HG03457 (cell line): ENCODE results near the gene CYP4F3.
"Not testable (repeated sequence)": the region's sequence is repeated elsewhere in the genome, so short reads cannot be mapped to it uniquely, and the experiment has no call there.

ENCODE experiments used
- ATAC-seq: cut with Tn5 transposase; IDR thresholded peaks from one replicate; pipeline ENCODE4 v1.9.1; 2021; ENCODE audit warnings: moderate number of reproducible peaks; ENCODE audit not compliant: unreplicated experiment

CYP4F3 gene

GRCh38 chr19:15629003-15629880 is 11.5 kb upstream of the CYP4F3 start:
- no peak for ATAC-seq

GRCh38 chr19:15631817-15632216 is 8.9 kb upstream of the CYP4F3 start:
- no peak for ATAC-seq

- no peak for ATAC-seq
Measured at GRCh38 chr19:15633082-15633835, 7.4 kb upstream of the CYP4F3 start.

GRCh38 chr19:15634105-15634504 is 6.6 kb upstream of the CYP4F3 start:
- ATAC-seq, result no peak

- no peak for ATAC-seq
Measured at GRCh38 chr19:15635016-15635805, 5.5 kb upstream of the CYP4F3 start.

- ATAC-seq, result no peak
Measured at GRCh38 chr19:15636026-15636425, 4.7 kb upstream of the CYP4F3 start.

GRCh38 chr19:15639596-15639995 is 1.1 kb upstream of the CYP4F3 start:
- ATAC-seq, result no peak

- ATAC-seq, result no peak
Measured at GRCh38 chr19:15640904-15641597, 354 bp downstream of the CYP4F3 start.

GRCh38 chr19:15641901-15642491 is 1.3 kb downstream of the CYP4F3 start:
- ATAC-seq, result no peak

GRCh38 chr19:15642807-15643206 is 2.1 kb downstream of the CYP4F3 start:
- no peak for ATAC-seq

- ATAC-seq, result no peak
Measured at GRCh38 chr19:15643387-15643786, 2.7 kb downstream of the CYP4F3 start.

- ATAC-seq, result no peak
Measured at GRCh38 chr19:15644066-15644741, 3.5 kb downstream of the CYP4F3 start.

- no peak for ATAC-seq
Measured at GRCh38 chr19:15644816-15645215, 4.1 kb downstream of the CYP4F3 start.

- no peak for ATAC-seq
Measured at GRCh38 chr19:15649526-15649925, 8.8 kb downstream of the CYP4F3 start.

GRCh38 chr19:15650123-15650522 is 9.4 kb downstream of the CYP4F3 start:
- ATAC-seq, result not testable (repeated sequence)

GRCh38 chr19:15651791-15652190 is 11.1 kb downstream of the CYP4F3 start:
- no peak for ATAC-seq

GRCh38 chr19:15652559-15653278 is 12.0 kb downstream of the CYP4F3 start:
- no peak for ATAC-seq

GRCh38 chr19:15656467-15656866 is 15.8 kb downstream of the CYP4F3 start:
- no peak for ATAC-seq

- no peak for ATAC-seq
Measured at GRCh38 chr19:15663247-15663646, 22.6 kb downstream of the CYP4F3 start.
